A549 (cell line): Measurements from ENCODE around the gene NLRP2B. TPM values are rescaled to one million over a fixed set of nuclear protein-coding genes. Genes with fewer than 3 reads are reported as not detected.

Source experiments
- ATAC-seq, 2 experiments: fragments of 200-7000 bp in 1 of 2; fragments of >200 bp in 1 of 2; cut with Nextera tagmentation in 1 of 2; cut with Tn5 transposase in 1 of 2; 3 replicates each; pipeline versions ENCODE4 v1.8.0 to v1.9.1; 2018 to 2020; ENCODE audit warnings: mild to moderate bottlenecking in 1 of 2, moderate library complexity in 1 of 2
- CTCF ChIA-PET: fragments of 300-600 bp; sonication (Branson Sonifier 250); formaldehyde crosslinking; extraction: SDS; loops from one replicate; lab custom pipeline; 2021; ENCODE audit warnings: antibody characterized with exemption, inconsistent platforms; lab: Yijun Ruan, JAX
- POLR2A ChIA-PET: fragments of 350-600 bp; formaldehyde crosslinking; extraction: SDS; loops from one replicate; lab custom pipeline; 2021; ENCODE audit warnings: antibody characterized with exemption, inconsistent platforms; lab: Yijun Ruan, JAX
- DNase-seq, 2 experiments: peaks; one replicate each; pipeline versions ENCODE4 v3.0.0 to v3.0.0-alpha.2; 2011 to 2016; ENCODE audit warnings: low read depth in 1 of 2, low spot score in 1 of 2
- FAIRE-seq: peaks from 2 replicates; lab custom pipeline; 2011; peaks lifted over from hg19 to GRCh38; lab: Jason Lieb, UNC
- H3K27ac ChIP-seq, 2 experiments: fragments of >200 bp; sonication (Bioruptor Twin); formaldehyde crosslinking; 3 replicates each; pipeline ENCODE4 v1.5.1; 2016 to 2017
- H3K4me1 ChIP-seq: fragments of >200 bp; sonication (Bioruptor Twin); formaldehyde crosslinking; 3 replicates; pipeline ENCODE4 v1.6.1; 2016
- H3K4me2 ChIP-seq: fragments of >200 bp; sonication (Bioruptor Twin); formaldehyde crosslinking; 3 replicates; pipeline ENCODE4 v1.6.1; 2016
- H3K4me3 ChIP-seq: fragments of >200 bp; sonication (Bioruptor Twin); formaldehyde crosslinking; 3 replicates; pipeline ENCODE4 v1.5.1; 2016
- H3K9me3 ChIP-seq: fragments of >200 bp; sonication (Bioruptor Twin); formaldehyde crosslinking; 3 replicates; pipeline ENCODE4 v1.6.1; 2016
- BCL3 ChIP-seq: fragments of >200 bp; sonication (Bioruptor Twin); formaldehyde crosslinking; IDR thresholded peaks from 3 replicates; pipeline ENCODE4 v1.6.1; 2016
- CBX2 ChIP-seq: fragments of 200-600 bp; sonication (generic); IDR thresholded peaks from 2 replicates; pipeline ENCODE4 v1.6.1; 2016; ENCODE audit warnings: low read depth, mild to moderate bottlenecking, borderline replicate concordance
- CEBPB ChIP-seq, 2 experiments: fragments of >200 bp in 1 of 2; sonication (Bioruptor Twin) in 1 of 2; formaldehyde crosslinking in 1 of 2; IDR thresholded peaks; 2 replicates each; pipeline ENCODE4 v1.6.1; 2012 to 2016
- CHD2 ChIP-seq: fragments of 150-350 bp; IDR thresholded peaks from 2 replicates; pipeline ENCODE4 v1.6.1; 2014; ENCODE audit warnings: low read length; ENCODE audit not compliant: partially characterized antibody
- CHD4 ChIP-seq: fragments of 200-600 bp; sonication (generic); IDR thresholded peaks from 2 replicates; pipeline ENCODE4 v1.6.1; 2016; ENCODE audit warnings: antibody characterized with exemption, mild to moderate bottlenecking, borderline replicate concordance
- CTCF ChIP-seq: fragments of >200 bp; sonication (Bioruptor Twin); formaldehyde crosslinking; IDR thresholded peaks from 3 replicates; pipeline ENCODE4 v1.5.1; 2016
- EHMT2 ChIP-seq: fragments of 200-600 bp; sonication (generic); IDR thresholded peaks from 2 replicates; pipeline ENCODE4 v1.6.1; 2016; ENCODE audit warnings: antibody characterized with exemption, low read depth, mild to moderate bottlenecking, moderate library complexity
- ELK1 ChIP-seq: fragments of 150-350 bp; IDR thresholded peaks from 2 replicates; pipeline ENCODE4 v1.6.1; 2014; ENCODE audit warnings: low read depth, mild to moderate bottlenecking, low read length
- EP300 ChIP-seq, 2 experiments: fragments of >200 bp; sonication (Bioruptor Twin); formaldehyde crosslinking; IDR thresholded peaks; 2 replicates in 1 of 2; 3 replicates in 1 of 2; pipeline ENCODE4 v1.6.1; 2016 to 2017
- FOSL2 ChIP-seq, 2 experiments: fragments of 450-650 bp in 1 of 2; fragments of >200 bp in 1 of 2; sonication (Bioruptor Twin) in 1 of 2; formaldehyde crosslinking; IDR thresholded peaks; 2 replicates each; pipeline versions ENCODE4 v1.5.0 to v1.6.1; 2016 to 2020; ENCODE audit warnings: mild to moderate bottlenecking in 1 of 2, moderate library complexity in 1 of 2
- HOXB13 ChIP-seq: fragments of 250-450 bp; sonication (Bioruptor Pico); IDR thresholded peaks from 2 replicates; pipeline ENCODE4 v1.5.0; 2020; ENCODE audit warnings: low read depth, mild to moderate bottlenecking, moderate library complexity
- HOXB5 ChIP-seq: fragments of 250-450 bp; sonication (Bioruptor Pico); IDR thresholded peaks from 2 replicates; pipeline ENCODE4 v1.5.0; 2020; ENCODE audit warnings: mild to moderate bottlenecking, moderate library complexity
- JUN ChIP-seq, 2 experiments: fragments of >200 bp; sonication (Bioruptor Twin); formaldehyde crosslinking; IDR thresholded peaks; 2 replicates in 1 of 2; 3 replicates in 1 of 2; pipeline ENCODE4 v1.6.1; 2016 to 2017
- JUNB ChIP-seq: fragments of >200 bp; sonication (Bioruptor Twin); formaldehyde crosslinking; IDR thresholded peaks from 2 replicates; pipeline ENCODE4 v1.6.1; 2016
- KDM1A ChIP-seq: fragments of 200-600 bp; sonication (generic); IDR thresholded peaks from 2 replicates; pipeline ENCODE4 v1.6.1; 2016; ENCODE audit warnings: low read depth, mild to moderate bottlenecking
- KDM5A ChIP-seq: fragments of 200-600 bp; sonication (generic); IDR thresholded peaks from 2 replicates; pipeline ENCODE4 v1.6.1; 2016; ENCODE audit warnings: antibody characterized with exemption, mild to moderate bottlenecking
- MAX ChIP-seq: IDR thresholded peaks from 2 replicates; pipeline ENCODE4 v1.6.1; 2012
- NFE2L2 ChIP-seq: fragments of 150-350 bp; conservative IDR thresholded peaks from 2 replicates; pipeline ENCODE4 v1.6.1; 2014; ENCODE audit warnings: low read length
- POLR2A ChIP-seq: IDR thresholded peaks from 2 replicates; pipeline ENCODE4 v1.6.1; 2012; ENCODE audit warnings: mild to moderate bottlenecking, low read length
- SMC3 ChIP-seq: fragments of >200 bp; sonication (Bioruptor Twin); formaldehyde crosslinking; IDR thresholded peaks from 3 replicates; pipeline ENCODE4 v1.6.1; 2018; ENCODE audit warnings: inconsistent platforms
- SREBF2 ChIP-seq: fragments of 450-650 bp; IDR thresholded peaks from 2 replicates; pipeline ENCODE4 v1.6.1; 2014; ENCODE audit warnings: mild to moderate bottlenecking, moderate library complexity
- WGBS: methylation state at CpG from one replicate; pipeline ENCODE4 v1.1.6; 2017; ENCODE audit errors: missing lambda C conversion rate; 5-methylcytosine and 5-hydroxymethylcytosine counted together
- polyA plus RNA-seq, 4 experiments: library from polyadenylated mRNA; depleted of rRNA in 3 of 4; stranded (reverse); fragments of >200 nt; fragmentation: RNase III in 1 of 4; extraction: RNeasy Plus Mini Kit Qiagen cat#74134 plus additional on column Dnase treatment in 1 of 4; gene quantifications; 2 replicates in 3 of 4; 3 replicates in 1 of 4; pipeline ENCODE4 v1.2.3, GENCODE V29; 2011 to 2017
- TF ChIP-seq, protein P1 (sequence below): IDR thresholded peaks from 2 replicates; pipeline ENCODE4 v1.6.1; 2012; ENCODE audit warnings: low read depth, borderline replicate concordance
- TF ChIP-seq, protein P2 (sequence below): fragments of 250-450 bp; sonication (Bioruptor Pico); IDR thresholded peaks from 2 replicates; pipeline ENCODE4 v1.5.0; 2020; ENCODE audit warnings: low read depth, mild to moderate bottlenecking, moderate library complexity
- TF ChIP-seq, protein P3 (sequence below): fragments of 450-650 bp; IDR thresholded peaks from 2 replicates; pipeline ENCODE4 v1.6.1; 2014; ENCODE audit warnings: antibody characterized with exemption

Gene NLRP2B
- polyA plus RNA-seq, 2 of the 4 experiments (the other 2 are of a cell fraction) = not detected

GRCh38 chrX:57675320-57675719 is 4.7 kb downstream of the NLRP2B start:
- no peaks in the 10 kb centered on the region for H3K9me3 ChIP-seq
- FAIRE-seq (no peak), ATAC-seq (no peak), DNase-seq (no peak)
- H3K4me2 ChIP-seq = no peak overlapping the region
- H3K4me1 ChIP-seq = no peaks in the 10 kb centered on the region
- H3K27ac ChIP-seq = no peak overlapping the region
- no peak overlapping the region for H3K4me3 ChIP-seq
- WGBS = 9% methylated on average over 2 of the region's 2 CpGs
- POLR2A ChIA-PET = no interaction called here
- TF ChIP-seq HOXB13 (CRISPR knock-in tag) (no peak), CBX2 (no peak), FOSL2 (IDR thresholded peaks at IDR 0.05) (no peak), FOSL2 (CRISPR knock-in tag; IDR thresholded peaks at IDR 0.05) (no peak), KDM5A (no peak), CEBPB (IDR thresholded peaks at IDR 0.05) (no peak), SMC3 (no peak), CHD4 (no peak), CTCF (no peak), CHD2 (no peak), MAX (no peak), HOXB5 (CRISPR knock-in tag) (no peak), KDM1A (no peak), BCL3 (no peak), JUNB (no peak), JUN (IDR thresholded peaks at IDR 0.05) (no peak), POLR2A (no peak), NFE2L2 (no peak)
- TF ChIP-seq, protein P1, sequence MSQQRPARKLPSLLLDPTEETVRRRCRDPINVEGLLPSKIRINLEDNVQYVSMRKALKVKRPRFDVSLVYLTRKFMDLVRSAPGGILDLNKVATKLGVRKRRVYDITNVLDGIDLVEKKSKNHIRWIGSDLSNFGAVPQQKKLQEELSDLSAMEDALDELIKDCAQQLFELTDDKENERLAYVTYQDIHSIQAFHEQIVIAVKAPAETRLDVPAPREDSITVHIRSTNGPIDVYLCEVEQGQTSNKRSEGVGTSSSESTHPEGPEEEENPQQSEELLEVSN = no peak
- TF ChIP-seq, protein P2, sequence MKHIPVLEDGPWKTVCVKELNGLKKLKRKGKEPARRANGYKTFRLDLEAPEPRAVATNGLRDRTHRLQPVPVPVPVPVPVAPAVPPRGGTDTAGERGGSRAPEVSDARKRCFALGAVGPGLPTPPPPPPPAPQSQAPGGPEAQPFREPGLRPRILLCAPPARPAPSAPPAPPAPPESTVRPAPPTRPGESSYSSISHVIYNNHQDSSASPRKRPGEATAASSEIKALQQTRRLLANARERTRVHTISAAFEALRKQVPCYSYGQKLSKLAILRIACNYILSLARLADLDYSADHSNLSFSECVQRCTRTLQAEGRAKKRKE (CRISPR knock-in tag) = no peak
- TF ChIP-seq, protein P3, sequence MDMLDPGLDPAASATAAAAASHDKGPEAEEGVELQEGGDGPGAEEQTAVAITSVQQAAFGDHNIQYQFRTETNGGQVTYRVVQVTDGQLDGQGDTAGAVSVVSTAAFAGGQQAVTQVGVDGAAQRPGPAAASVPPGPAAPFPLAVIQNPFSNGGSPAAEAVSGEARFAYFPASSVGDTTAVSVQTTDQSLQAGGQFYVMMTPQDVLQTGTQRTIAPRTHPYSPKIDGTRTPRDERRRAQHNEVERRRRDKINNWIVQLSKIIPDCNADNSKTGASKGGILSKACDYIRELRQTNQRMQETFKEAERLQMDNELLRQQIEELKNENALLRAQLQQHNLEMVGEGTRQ = no peak
- CTCF ChIA-PET = no interaction called here

GRCh38 chrX:57674861-57675260 is 5.2 kb downstream of the NLRP2B start:
- POLR2A ChIA-PET = no interaction called here
- TF ChIP-seq ELK1 = no peak
- no peak for TF ChIP-seq EHMT2
- no peak for TF ChIP-seq EP300 (IDR thresholded peaks at IDR 0.05)
- no peak for TF ChIP-seq SREBF2
- FAIRE-seq = no peak
- Histone ChIP-seq H3K4me2 (no peak overlapping the region), H3K4me3 (no peak overlapping the region), H3K27ac (no peak overlapping the region), H3K4me1 (no peaks in the 10 kb centered on the region), H3K9me3 (no peaks in the 10 kb centered on the region)
- 4% methylated on average over 5 of the region's 5 CpGs for WGBS
- ATAC-seq = no peak
- DNase-seq = no peak
- CTCF ChIA-PET = no interaction called here
